WI38 (cell line): ENCODE data around the gene GJC1.

Experiments used
- H3K4me3 ChIP-seq: 2 replicates; pipeline ENCODE4 v1.5.1; 2011; ENCODE audit warnings: low read depth, mild to moderate bottlenecking, control low read depth, low read length
- TF ChIP-seq, protein P1 (sequence below): IDR thresholded peaks from 2 replicates; pipeline ENCODE4 v1.5.1; 2012; ENCODE audit warnings: low read depth, mild to moderate bottlenecking, control low read depth, low read length

The GJC1 gene

GRCh38 chr17:44749076-44749979 lies 80.8 kb downstream of the GJC1 start:
- TF ChIP-seq, protein P1, sequence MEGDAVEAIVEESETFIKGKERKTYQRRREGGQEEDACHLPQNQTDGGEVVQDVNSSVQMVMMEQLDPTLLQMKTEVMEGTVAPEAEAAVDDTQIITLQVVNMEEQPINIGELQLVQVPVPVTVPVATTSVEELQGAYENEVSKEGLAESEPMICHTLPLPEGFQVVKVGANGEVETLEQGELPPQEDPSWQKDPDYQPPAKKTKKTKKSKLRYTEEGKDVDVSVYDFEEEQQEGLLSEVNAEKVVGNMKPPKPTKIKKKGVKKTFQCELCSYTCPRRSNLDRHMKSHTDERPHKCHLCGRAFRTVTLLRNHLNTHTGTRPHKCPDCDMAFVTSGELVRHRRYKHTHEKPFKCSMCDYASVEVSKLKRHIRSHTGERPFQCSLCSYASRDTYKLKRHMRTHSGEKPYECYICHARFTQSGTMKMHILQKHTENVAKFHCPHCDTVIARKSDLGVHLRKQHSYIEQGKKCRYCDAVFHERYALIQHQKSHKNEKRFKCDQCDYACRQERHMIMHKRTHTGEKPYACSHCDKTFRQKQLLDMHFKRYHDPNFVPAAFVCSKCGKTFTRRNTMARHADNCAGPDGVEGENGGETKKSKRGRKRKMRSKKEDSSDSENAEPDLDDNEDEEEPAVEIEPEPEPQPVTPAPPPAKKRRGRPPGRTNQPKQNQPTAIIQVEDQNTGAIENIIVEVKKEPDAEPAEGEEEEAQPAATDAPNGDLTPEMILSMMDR: no peak
- H3K4me3 ChIP-seq: no peak overlapping the region
